ENCODE data around the gene NPAS3. TPM values are rescaled to one million over a fixed set of nuclear protein-coding genes. Genes with fewer than 3 reads are reported as not detected.

The NPAS3 gene
- total RNA-seq, 1 experiment from 2014 or later, result not detected

DNA sequence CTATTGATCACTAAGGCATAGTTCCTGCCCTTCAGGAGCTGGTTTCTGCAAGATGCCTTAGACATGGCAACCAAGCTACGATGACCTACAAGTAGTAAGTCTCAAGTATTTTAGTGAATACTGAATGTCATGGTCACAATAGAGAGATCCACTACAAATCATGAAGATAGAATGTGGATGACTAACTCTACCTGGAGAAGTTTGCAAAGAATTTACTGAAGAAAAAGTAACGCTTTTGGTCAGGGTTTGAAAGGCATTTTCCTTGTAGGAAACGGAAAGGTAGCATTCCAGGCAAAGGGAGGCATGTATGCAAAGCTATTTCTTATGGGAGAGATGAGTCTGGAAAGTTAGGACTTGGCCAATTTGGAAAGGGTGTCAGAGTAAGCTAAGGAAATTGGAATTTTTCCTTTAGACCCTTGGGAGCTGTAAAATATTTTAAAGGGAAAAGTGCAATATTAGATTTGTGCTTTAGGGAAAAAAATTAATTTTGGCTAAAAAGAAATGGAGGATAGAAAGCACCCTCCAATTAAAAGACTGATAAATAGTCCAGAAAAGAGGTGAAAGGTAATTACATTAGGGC is 634.7 kb downstream of the NPAS3 start:
- ChIA-PET CTCF (interaction anchor here (0.7 kb wide), 1 partner anchor 11 kb away, joined by 6 read pairs; no protein-coding TSS in a partner anchor), POLR2A (ENCODE audit: unreplicated experiment) (no interaction called here)
- no peak overlapping the region for H3K27ac ChIP-seq
- H3K9me3 ChIP-seq (ENCODE audit: insufficient read depth, low read depth), result no peaks in the 10 kb centered on the region
- no peaks in the 10 kb centered on the region for H3F3A ChIP-seq (ENCODE audit: insufficient read depth, low read depth)
- no peaks in the 10 kb centered on the region for H3K27me3 ChIP-seq (ENCODE audit: insufficient read depth, low read depth)
- no peaks in the 10 kb centered on the region for H3K79me2 ChIP-seq (ENCODE audit: low read depth)
- H3K4me2 ChIP-seq, result no peak overlapping the region
- no peaks in the 10 kb centered on the region for H3K36me3 ChIP-seq (ENCODE audit: low read depth)
- H3K9me2 ChIP-seq (ENCODE audit: insufficient read depth), result no peaks in the 10 kb centered on the region
- no peaks in the 10 kb centered on the region for H4K20me1 ChIP-seq (ENCODE audit: insufficient read depth)
- TF ChIP-seq EZH2 (IDR thresholded peaks at IDR 0.05; ENCODE audit: low read depth), result no peak
- TF ChIP-seq, protein P1, sequence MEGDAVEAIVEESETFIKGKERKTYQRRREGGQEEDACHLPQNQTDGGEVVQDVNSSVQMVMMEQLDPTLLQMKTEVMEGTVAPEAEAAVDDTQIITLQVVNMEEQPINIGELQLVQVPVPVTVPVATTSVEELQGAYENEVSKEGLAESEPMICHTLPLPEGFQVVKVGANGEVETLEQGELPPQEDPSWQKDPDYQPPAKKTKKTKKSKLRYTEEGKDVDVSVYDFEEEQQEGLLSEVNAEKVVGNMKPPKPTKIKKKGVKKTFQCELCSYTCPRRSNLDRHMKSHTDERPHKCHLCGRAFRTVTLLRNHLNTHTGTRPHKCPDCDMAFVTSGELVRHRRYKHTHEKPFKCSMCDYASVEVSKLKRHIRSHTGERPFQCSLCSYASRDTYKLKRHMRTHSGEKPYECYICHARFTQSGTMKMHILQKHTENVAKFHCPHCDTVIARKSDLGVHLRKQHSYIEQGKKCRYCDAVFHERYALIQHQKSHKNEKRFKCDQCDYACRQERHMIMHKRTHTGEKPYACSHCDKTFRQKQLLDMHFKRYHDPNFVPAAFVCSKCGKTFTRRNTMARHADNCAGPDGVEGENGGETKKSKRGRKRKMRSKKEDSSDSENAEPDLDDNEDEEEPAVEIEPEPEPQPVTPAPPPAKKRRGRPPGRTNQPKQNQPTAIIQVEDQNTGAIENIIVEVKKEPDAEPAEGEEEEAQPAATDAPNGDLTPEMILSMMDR (conservative IDR thresholded peaks at IDR 0.05), result no peak
- DNase-seq, result no peak
- H3K4me1 ChIP-seq (replicated peaks; ENCODE audit: insufficient read depth), result peaks cover 13% of the 10 kb centered on the region; the same call in 1 of the 2 replicates
- H2AFZ ChIP-seq, result no peak overlapping the region
- H3K4me3 ChIP-seq, result no peak overlapping the region
- no TSS peak for BruUV-seq (replicated peaks)
- intact Hi-C loops (cut with micrococcal nuclease; ENCODE audit: unreplicated experiment), result no loop called here

DNA sequence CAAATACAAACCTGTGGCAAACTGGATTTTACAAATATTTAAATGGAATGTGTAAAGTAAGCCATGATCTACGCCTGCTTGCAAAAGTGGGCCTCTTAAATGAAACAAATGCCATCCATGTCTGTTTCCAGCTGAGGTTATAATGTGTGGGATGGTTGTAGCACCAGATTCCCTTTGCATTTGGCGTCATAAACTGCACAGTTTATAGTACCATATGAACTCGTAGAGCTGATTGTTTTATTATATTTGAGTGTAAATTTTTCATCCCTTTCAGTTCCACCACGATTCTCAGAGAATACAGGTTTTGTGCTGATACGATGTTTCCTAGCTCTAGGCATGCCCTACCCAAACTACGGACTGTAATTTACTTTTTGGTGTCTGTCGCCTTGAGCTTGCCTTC is 637.3 kb downstream of the NPAS3 start:
- H3K9me2 ChIP-seq (ENCODE audit: insufficient read depth), result no peaks in the 10 kb centered on the region
- H3K4me2 ChIP-seq, result no peak overlapping the region
- H3K9me3 ChIP-seq (ENCODE audit: insufficient read depth, low read depth), result no peaks in the 10 kb centered on the region
- H3K4me1 ChIP-seq (replicated peaks; ENCODE audit: insufficient read depth), result 0 out of 2 replicates have a peak, but pooled peaks cover 4% of the 10 kb centered on the region
- H3K36me3 ChIP-seq (ENCODE audit: low read depth), result no peaks in the 10 kb centered on the region
- intact Hi-C loops (cut with micrococcal nuclease; ENCODE audit: unreplicated experiment), result no loop called here
- TF ChIP-seq, protein P1 (conservative IDR thresholded peaks at IDR 0.05), result no peak
- TF ChIP-seq EZH2 (IDR thresholded peaks at IDR 0.05; ENCODE audit: low read depth), result no peak
- no peak overlapping the region for H3K27ac ChIP-seq
- DNase-seq, result no peak
- H4K20me1 ChIP-seq (ENCODE audit: insufficient read depth), result no peaks in the 10 kb centered on the region
- no peak overlapping the region for H2AFZ ChIP-seq
- CTCF ChIA-PET, result no interaction called here
- POLR2A ChIA-PET (ENCODE audit: unreplicated experiment), result no interaction called here
- no peaks in the 10 kb centered on the region for H3K79me2 ChIP-seq (ENCODE audit: low read depth)
- no peaks in the 10 kb centered on the region for H3F3A ChIP-seq (ENCODE audit: insufficient read depth, low read depth)
- H3K27me3 ChIP-seq (ENCODE audit: insufficient read depth, low read depth), result no peaks in the 10 kb centered on the region
- H3K4me3 ChIP-seq, result no peak overlapping the region
- no TSS peak for BruUV-seq (replicated peaks)

DNA sequence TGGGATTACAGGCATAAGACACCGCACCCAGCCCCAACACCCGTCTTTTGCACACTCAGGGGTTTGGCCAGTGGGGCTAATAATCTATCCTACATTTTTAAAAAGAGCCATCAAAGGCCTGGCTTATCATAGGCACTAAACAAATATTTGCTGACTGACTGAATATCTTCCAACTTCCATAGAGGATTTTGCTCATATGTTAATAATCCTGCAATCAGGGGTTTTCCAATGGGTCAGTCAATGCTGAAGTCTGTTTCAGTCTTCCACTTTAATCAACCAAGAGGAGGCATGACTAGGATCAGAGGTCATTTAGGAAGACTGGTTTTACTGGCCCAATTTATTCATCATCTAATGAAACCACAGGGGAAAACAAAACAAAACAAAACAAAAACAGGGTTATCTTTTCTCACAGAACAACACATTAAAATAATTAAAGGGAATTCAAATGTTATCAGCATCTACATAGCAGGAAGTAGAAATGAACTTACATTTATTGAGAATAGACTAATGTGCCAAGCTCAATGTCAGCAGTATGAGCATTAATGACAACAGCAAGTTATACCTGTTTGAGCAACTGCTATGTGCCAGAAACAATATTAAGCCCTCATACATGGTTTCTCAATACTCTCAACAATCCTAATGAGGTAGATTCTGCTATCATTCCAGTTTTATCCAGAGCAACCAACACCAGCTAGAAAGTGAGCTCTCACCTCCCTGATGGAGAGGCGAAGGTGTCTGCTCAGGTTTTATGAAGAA is 640.0 kb downstream of the NPAS3 start:
- H4K20me1 ChIP-seq (ENCODE audit: insufficient read depth), result no peaks in the 10 kb centered on the region

More for the DNA sequence above, 640.0 kb downstream of the NPAS3 start:
- Histone ChIP-seq H2AFZ (no peak overlapping the region), H3K4me3 (no peak overlapping the region), H3K27ac (no peak overlapping the region), H3K79me2 (ENCODE audit: low read depth) (no peaks in the 10 kb centered on the region), H3K9me3 (ENCODE audit: insufficient read depth, low read depth) (no peaks in the 10 kb centered on the region), H3K4me2 (no peak overlapping the region), H3K27me3 (ENCODE audit: insufficient read depth, low read depth) (no peaks in the 10 kb centered on the region), H3K4me1 (replicated peaks; ENCODE audit: insufficient read depth) (0 out of 2 replicates have a peak, but pooled peaks cover 4% of the 10 kb centered on the region), H3K9me2 (ENCODE audit: insufficient read depth) (no peaks in the 10 kb centered on the region), H3F3A (ENCODE audit: insufficient read depth, low read depth) (no peaks in the 10 kb centered on the region), H3K36me3 (ENCODE audit: low read depth) (no peaks in the 10 kb centered on the region)
- no TSS peak for BruUV-seq (replicated peaks)
- DNase-seq, result no peak
- no peak for TF ChIP-seq EZH2 (IDR thresholded peaks at IDR 0.05; ENCODE audit: low read depth)
- TF ChIP-seq, protein P1 (conservative IDR thresholded peaks at IDR 0.05), result no peak
- intact Hi-C loops (cut with micrococcal nuclease; ENCODE audit: unreplicated experiment), result no loop called here
- CTCF ChIA-PET, result no interaction called here
- POLR2A ChIA-PET (ENCODE audit: unreplicated experiment), result no interaction called here
